SK-N-MC (cell line): ENCODE results near the gene SIVA1.

ENCODE experiments used
- EZH2 ChIP-seq: fragments of 200-600 bp; sonication (generic); IDR thresholded peaks from one replicate; pipeline ENCODE4 v1.6.1; 2017; ENCODE audit warnings: antibody characterized with exemption
- FOXP2 ChIP-seq: optimal IDR thresholded peaks from 2 replicates; pipeline ENCODE3; 2011; ENCODE audit warnings: mild to moderate bottlenecking, moderate library complexity; ENCODE audit not compliant: insufficient read depth; ENCODE audit errors: extremely low read length, control extremely low read depth
- POLR2AphosphoS5 ChIP-seq: IDR thresholded peaks from 2 replicates; pipeline ENCODE4 v1.6.1; 2012; ENCODE audit warnings: mild to moderate bottlenecking, low read depth, low read length, borderline replicate concordance

- no peak for TF ChIP-seq POLR2AphosphoS5
- TF ChIP-seq EZH2 = no peak
- no peak for TF ChIP-seq FOXP2
Measured at GRCh38 chr14:104769324-104770071, 16.6 kb downstream of the SIVA1 start.
